ENCODE data around the gene PIEZO2.

DNA sequence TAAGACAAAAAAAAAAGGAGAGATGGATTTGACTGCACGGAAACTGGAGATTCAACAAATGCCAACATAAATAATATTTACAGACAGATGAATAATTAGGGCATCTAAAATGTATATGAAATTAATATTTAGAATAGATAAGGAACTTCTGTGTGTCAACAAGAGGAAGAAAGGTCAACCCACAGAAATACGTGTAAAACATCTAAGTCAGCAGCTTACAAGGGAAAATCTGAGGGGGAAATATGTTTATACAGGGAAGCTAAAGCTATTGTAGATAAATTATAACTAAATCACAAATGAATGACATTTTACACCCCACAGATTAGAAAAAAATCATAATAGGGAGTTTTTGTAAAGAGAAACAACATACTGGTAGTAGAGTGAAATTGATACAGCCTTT lies 159.9 kb downstream of the PIEZO2 start:
- TF ChIP-seq POLR2A (IDR thresholded peaks at IDR 0.05; ENCODE audit: low read depth, low read length): no peak
- TF ChIP-seq POLR2AphosphoS5 (IDR thresholded peaks at IDR 0.05; ENCODE audit: low read depth, low read length): no peak
- no peak for TF ChIP-seq TAF1 (IDR thresholded peaks at IDR 0.05; ENCODE audit: borderline replicate concordance, low read depth, low read length)

Measured in GM12892 (cell line).